ENCODE measurements around the gene ATP6V0D1. TPM values are rescaled to one million over a fixed set of nuclear protein-coding genes. Genes with fewer than 3 reads are reported as not detected.

The ATP6V0D1 gene
- polyA plus RNA-seq, 3 donors: 354 to 687 (median 631) TPM

DNA sequence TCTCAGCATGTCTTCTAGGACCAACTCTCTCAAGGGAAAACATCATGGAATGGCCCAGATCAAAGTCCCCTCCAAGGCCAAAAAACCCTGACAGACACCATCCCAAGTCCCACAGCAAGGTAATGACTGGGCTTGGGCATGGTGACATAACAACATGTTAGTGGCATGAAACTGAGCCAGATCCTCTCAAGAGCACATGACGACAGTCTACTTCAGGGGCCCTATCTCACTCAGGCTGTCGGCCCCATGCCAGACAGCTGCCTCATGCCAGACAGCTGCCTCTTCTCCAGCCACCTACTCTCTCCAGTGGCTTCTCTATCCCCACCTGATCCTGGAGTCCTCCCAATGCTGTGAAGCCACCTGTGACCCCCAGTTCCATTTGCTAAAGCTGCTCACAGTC is 31.6 kb downstream of the ATP6V0D1 start:
- peak overlapping the region in 1 of 7 donors; percentile 29 for H3K27ac Mint-ChIP-seq
- H3K4me3 Mint-ChIP-seq: no peak overlapping the region
- WGBS (ENCODE audit: insufficient coverage): 91% methylated on average over 2 of the region's 2 CpGs
- Histone ChIP-seq H4K20me1 (ENCODE audit: insufficient read depth, low read length) (peaks cover 100% of the 10 kb centered on the region), H3K27ac (ENCODE audit: low read depth in 1 of 2, low read length in 2 of 2) (peak overlapping the region in 1 of 2 donors; percentile 41), H3K9me3 (replicated peaks in 1 of 2; ENCODE audit: control insufficient read depth in 1 of 2, insufficient read depth in 1 of 2, low read length in 2 of 2) (no peaks in the 10 kb centered on the region), H3K4me3 (replicated peaks in 1 of 3; ENCODE audit: low read depth in 2 of 3, low read length in 3 of 3) (no peak overlapping the region), H3K27me3 (ENCODE audit: control insufficient read depth in 2 of 2, insufficient read depth in 2 of 2, low read length in 2 of 2) (no peaks in the 10 kb centered on the region), H3K36me3 (replicated peaks in 1 of 2; ENCODE audit: control insufficient read depth in 1 of 2, insufficient read depth in 2 of 2, low read length in 2 of 2) (peaks cover 93 to 99% of the 10 kb centered on the region in 2 donors), H3K4me2 (replicated peaks; ENCODE audit: extremely low read depth, low read length, poor library complexity, severe bottlenecking) (no peak overlapping the region), H3K9ac (ENCODE audit: insufficient read depth, low read length, poor library complexity, severe bottlenecking) (no peak overlapping the region), H3K79me2 (ENCODE audit: insufficient read depth, low read length) (peaks cover 97% of the 10 kb centered on the region), H2AFZ (ENCODE audit: insufficient read depth, low read depth, low read length, poor library complexity, severe bottlenecking) (no peak overlapping the region), H3K4me1 (ENCODE audit: control insufficient read depth in 1 of 2, insufficient read depth in 2 of 2, low read length in 2 of 2) (no peaks in the 10 kb centered on the region)
- peaks cover 4% of the 10 kb centered on the region for H3K4me1 Mint-ChIP-seq
- peaks cover 0 to 2% (median 0%) of the 10 kb centered on the region in 7 donors for H3K9me3 Mint-ChIP-seq
- intact Hi-C loops (cut with micrococcal nuclease): no loop called here
- no peaks in the 10 kb centered on the region for H3K27me3 Mint-ChIP-seq (ENCODE audit: low read depth in 3 of 3)
- DNase-seq: no peak
- TF ChIP-seq, protein P1, sequence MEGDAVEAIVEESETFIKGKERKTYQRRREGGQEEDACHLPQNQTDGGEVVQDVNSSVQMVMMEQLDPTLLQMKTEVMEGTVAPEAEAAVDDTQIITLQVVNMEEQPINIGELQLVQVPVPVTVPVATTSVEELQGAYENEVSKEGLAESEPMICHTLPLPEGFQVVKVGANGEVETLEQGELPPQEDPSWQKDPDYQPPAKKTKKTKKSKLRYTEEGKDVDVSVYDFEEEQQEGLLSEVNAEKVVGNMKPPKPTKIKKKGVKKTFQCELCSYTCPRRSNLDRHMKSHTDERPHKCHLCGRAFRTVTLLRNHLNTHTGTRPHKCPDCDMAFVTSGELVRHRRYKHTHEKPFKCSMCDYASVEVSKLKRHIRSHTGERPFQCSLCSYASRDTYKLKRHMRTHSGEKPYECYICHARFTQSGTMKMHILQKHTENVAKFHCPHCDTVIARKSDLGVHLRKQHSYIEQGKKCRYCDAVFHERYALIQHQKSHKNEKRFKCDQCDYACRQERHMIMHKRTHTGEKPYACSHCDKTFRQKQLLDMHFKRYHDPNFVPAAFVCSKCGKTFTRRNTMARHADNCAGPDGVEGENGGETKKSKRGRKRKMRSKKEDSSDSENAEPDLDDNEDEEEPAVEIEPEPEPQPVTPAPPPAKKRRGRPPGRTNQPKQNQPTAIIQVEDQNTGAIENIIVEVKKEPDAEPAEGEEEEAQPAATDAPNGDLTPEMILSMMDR (IDR thresholded peaks at IDR 0.05): no peak
- H3K36me3 Mint-ChIP-seq: peaks cover 65 to 99% of the 10 kb centered on the region in 2 donors

DNA sequence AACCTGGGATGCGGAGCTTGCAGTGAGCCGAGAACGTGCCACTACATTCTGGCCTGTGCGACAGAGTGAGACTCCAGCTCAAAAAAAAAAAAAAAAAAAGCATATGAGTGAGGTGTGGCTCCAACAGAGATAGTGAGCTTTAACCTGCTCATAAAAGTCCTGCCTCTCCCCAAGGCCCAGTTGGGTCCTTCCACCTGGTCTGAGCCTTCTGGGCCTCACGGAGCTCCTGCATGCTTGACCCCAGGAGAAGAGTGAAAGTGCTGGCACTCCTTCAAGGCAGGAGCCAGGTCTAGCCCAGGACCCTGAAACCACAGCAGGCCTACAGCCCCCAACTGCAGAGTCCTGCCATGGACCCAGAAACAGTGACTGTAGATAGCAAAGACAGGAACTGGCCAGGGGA is 32.4 kb downstream of the ATP6V0D1 start:
- Histone ChIP-seq H3K4me1 (ENCODE audit: control insufficient read depth in 1 of 2, insufficient read depth in 2 of 2, low read length in 2 of 2) (no peaks in the 10 kb centered on the region), H4K20me1 (ENCODE audit: insufficient read depth, low read length) (peaks cover 100% of the 10 kb centered on the region), H3K36me3 (replicated peaks in 1 of 2; ENCODE audit: control insufficient read depth in 1 of 2, insufficient read depth in 2 of 2, low read length in 2 of 2) (peaks cover 95 to 100% of the 10 kb centered on the region in 2 donors), H3K79me2 (ENCODE audit: insufficient read depth, low read length) (peaks cover 94% of the 10 kb centered on the region), H3K9ac (ENCODE audit: insufficient read depth, low read length, poor library complexity, severe bottlenecking) (no peak overlapping the region), H2AFZ (ENCODE audit: insufficient read depth, low read depth, low read length, poor library complexity, severe bottlenecking) (no peak overlapping the region), H3K9me3 (replicated peaks in 1 of 2; ENCODE audit: control insufficient read depth in 1 of 2, insufficient read depth in 1 of 2, low read length in 2 of 2) (no peaks in the 10 kb centered on the region), H3K4me3 (replicated peaks in 1 of 3; ENCODE audit: low read depth in 2 of 3, low read length in 3 of 3) (no peak overlapping the region), H3K4me2 (replicated peaks; ENCODE audit: extremely low read depth, low read length, poor library complexity, severe bottlenecking) (no peak overlapping the region), H3K27ac (ENCODE audit: low read depth in 1 of 2, low read length in 2 of 2) (peak overlapping the region in 1 of 2 donors; percentile 41), H3K27me3 (ENCODE audit: control insufficient read depth in 2 of 2, insufficient read depth in 2 of 2, low read length in 2 of 2) (no peaks in the 10 kb centered on the region)
- Mint-ChIP-seq H3K4me3 (no peak overlapping the region), H3K36me3 (peaks cover 62 to 97% of the 10 kb centered on the region in 2 donors), H3K4me1 (peaks cover 4% of the 10 kb centered on the region), H3K27me3 (ENCODE audit: low read depth in 3 of 3) (no peaks in the 10 kb centered on the region), H3K27ac (no peak overlapping the region), H3K9me3 (no peaks in the 10 kb centered on the region)
- 97% methylated on average over 3 of the region's 5 CpGs for WGBS (ENCODE audit: insufficient coverage)
- TF ChIP-seq, protein P1 (IDR thresholded peaks at IDR 0.05): no peak
- intact Hi-C loops (cut with micrococcal nuclease): no loop called here
- no peak for DNase-seq
